ENCODE measurements around the gene TRIM2.

TRIM2 gene

DNA sequence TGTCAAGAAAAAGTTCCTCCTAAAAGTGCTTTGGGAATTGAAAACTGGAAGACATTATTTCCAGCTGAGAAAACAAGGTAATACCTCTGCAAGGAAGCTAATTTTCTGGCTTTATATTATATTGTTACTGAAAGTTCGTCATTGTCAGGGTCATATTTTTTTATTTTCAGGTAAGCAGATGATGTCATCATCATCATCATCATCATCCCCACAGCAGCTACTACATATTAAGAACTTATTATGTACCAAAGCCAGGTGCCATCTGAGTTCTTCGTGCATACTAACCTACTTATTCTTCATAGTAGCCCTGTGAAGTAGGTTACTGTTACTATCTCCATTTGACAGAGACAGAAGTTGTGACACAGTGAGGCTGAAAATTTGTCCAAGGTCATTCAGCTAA is 87.3 kb downstream of the TRIM2 start:
- no peak for DNase-seq
- Histone ChIP-seq H3K79me2 (ENCODE audit: control insufficient read depth, insufficient read depth, low read length, poor library complexity) (no peaks in the 10 kb centered on the region), H2AK5ac (ENCODE audit: low read length) (no peak overlapping the region), H3K18ac (ENCODE audit: low read length) (no peak overlapping the region), H4K12ac (ENCODE audit: low read depth, low read length) (no peak overlapping the region), H3K4ac (ENCODE audit: low read depth, low read length) (no peak overlapping the region), H3K27me3 (ENCODE audit: insufficient read depth, low read length) (no peaks in the 10 kb centered on the region), H3K4me1 (ENCODE audit: control insufficient read depth in 1 of 2, insufficient read depth in 2 of 2, low read length in 2 of 2) (peaks cover 2 to 3% of the 10 kb centered on the region in 2 experiments), H3K4me2 (ENCODE audit: low read length) (no peak overlapping the region), H2BK120ac (ENCODE audit: insufficient read depth, low read length, poor library complexity) (no peak overlapping the region), H2AFZ (ENCODE audit: insufficient read depth, low read length, poor library complexity) (no peak overlapping the region), H3K36me3 (ENCODE audit: control insufficient read depth in 1 of 2, insufficient read depth in 2 of 2, low read length in 2 of 2) (peaks cover 2 to 3% of the 10 kb centered on the region in 2 experiments), H2BK5ac (ENCODE audit: low read depth, low read length, poor library complexity) (no peak overlapping the region), H3K23ac (ENCODE audit: low read length) (no peak overlapping the region), H4K8ac (ENCODE audit: low read depth, low read length) (no peak overlapping the region), H3K27ac (ENCODE audit: low read depth, low read length) (no peak overlapping the region), H3K79me1 (ENCODE audit: low read length) (peaks cover 2% of the 10 kb centered on the region), H3K4me3 (ENCODE audit: low read depth, low read length) (no peak overlapping the region), H3K14ac (ENCODE audit: low read length) (no peak overlapping the region), H3K9ac (ENCODE audit: low read length) (no peak overlapping the region), H4K91ac (ENCODE audit: low read depth, low read length) (no peak overlapping the region), H3K9me3 (ENCODE audit: insufficient read depth, low read depth, low read length) (peaks cover 5% of the 10 kb centered on the region), H2BK12ac (ENCODE audit: low read length) (no peak overlapping the region)
- WGBS (ENCODE audit: extremely low coverage, insufficient coverage, insufficient read length) = no CpG with 5 or more reads among the region's 2 CpGs

DNA sequence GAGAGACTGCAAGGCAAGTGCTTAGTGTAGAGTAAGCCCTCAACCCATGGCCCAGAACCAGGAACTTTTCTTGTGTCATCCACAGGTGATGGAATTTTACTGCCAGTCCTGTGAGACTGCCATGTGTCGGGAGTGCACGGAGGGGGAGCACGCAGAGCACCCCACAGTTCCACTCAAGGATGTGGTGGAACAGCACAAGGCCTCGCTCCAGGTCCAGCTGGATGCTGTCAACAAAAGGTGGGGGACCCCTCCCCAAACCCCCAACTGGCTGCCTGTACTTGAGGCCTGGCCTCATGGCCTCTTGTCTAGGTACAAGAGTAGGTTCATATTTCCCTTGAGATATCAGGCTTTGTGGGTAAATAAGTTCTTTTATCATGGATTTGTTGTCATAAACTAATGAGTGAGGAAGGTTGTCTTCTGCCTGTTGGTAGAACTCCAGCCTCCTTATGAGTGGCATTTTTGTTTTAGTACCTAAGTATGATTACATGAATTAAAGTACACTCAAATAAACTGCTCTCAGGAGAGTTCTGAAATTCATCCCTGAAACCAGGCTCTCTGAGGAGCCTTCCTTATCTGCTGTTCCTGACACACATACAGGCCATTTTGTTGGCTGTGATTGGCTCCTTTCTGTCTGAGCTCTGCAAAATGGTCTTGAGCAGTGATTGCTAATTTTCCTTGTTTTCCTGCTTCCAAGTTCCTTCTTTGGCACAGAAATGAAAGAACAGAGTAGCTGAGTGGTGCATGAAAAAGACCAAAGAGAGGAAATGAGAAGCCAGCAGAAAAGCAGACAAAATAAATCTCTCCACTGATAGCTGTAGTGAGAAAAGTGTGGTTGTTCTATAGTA is 88.9 kb downstream of the TRIM2 start:
- Histone ChIP-seq H3K9me3 (ENCODE audit: insufficient read depth, low read depth, low read length) (peaks cover 5% of the 10 kb centered on the region), H3K4me1 (ENCODE audit: control insufficient read depth in 1 of 2, insufficient read depth in 2 of 2, low read length in 2 of 2) (peaks cover 2 to 3% of the 10 kb centered on the region in 2 experiments), H3K4ac (ENCODE audit: low read depth, low read length) (no peak overlapping the region), H3K4me2 (ENCODE audit: low read length) (no peak overlapping the region), H4K12ac (ENCODE audit: low read depth, low read length) (no peak overlapping the region), H4K91ac (ENCODE audit: low read depth, low read length) (no peak overlapping the region), H3K27ac (ENCODE audit: low read depth, low read length) (no peak overlapping the region), H3K36me3 (ENCODE audit: control insufficient read depth in 1 of 2, insufficient read depth in 2 of 2, low read length in 2 of 2) (peaks cover 2 to 3% of the 10 kb centered on the region in 2 experiments), H3K27me3 (ENCODE audit: insufficient read depth, low read length) (no peaks in the 10 kb centered on the region), H3K18ac (ENCODE audit: low read length) (no peak overlapping the region), H2AFZ (ENCODE audit: insufficient read depth, low read length, poor library complexity) (no peak overlapping the region), H3K79me1 (ENCODE audit: low read length) (peaks cover 2% of the 10 kb centered on the region), H3K14ac (ENCODE audit: low read length) (no peak overlapping the region), H2BK5ac (ENCODE audit: low read depth, low read length, poor library complexity) (no peak overlapping the region), H2BK12ac (ENCODE audit: low read length) (peak overlapping the region; percentile 83), H2BK120ac (ENCODE audit: insufficient read depth, low read length, poor library complexity) (no peak overlapping the region), H2AK5ac (ENCODE audit: low read length) (no peak overlapping the region), H3K23ac (ENCODE audit: low read length) (no peak overlapping the region), H3K4me3 (ENCODE audit: low read depth, low read length) (no peak overlapping the region), H3K79me2 (ENCODE audit: control insufficient read depth, insufficient read depth, low read length, poor library complexity) (no peaks in the 10 kb centered on the region), H3K9ac (ENCODE audit: low read length) (no peak overlapping the region), H4K8ac (ENCODE audit: low read depth, low read length) (peak overlapping the region; percentile 63)
- no CpG with 5 or more reads among the region's 4 CpGs for WGBS (ENCODE audit: extremely low coverage, insufficient coverage, insufficient read length)
- DNase-seq = no peak

DNA sequence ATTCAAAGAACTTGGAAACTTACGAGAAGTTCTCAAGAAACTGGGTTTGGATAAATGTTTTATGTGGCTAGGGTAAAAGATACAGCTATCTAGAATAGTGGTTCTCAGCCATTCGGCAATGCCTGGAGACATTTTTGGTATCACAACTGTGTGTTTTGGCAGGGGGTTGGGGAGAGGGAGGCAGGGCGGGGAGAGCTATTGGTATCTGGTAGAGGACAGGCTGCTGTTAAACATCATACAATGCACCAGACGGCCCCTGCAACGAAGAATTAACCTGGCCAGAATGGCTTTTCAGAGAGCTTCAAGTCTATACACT is 89.5 kb downstream of the TRIM2 start:
- Histone ChIP-seq H3K4me2 (ENCODE audit: low read length) (no peak overlapping the region), H3K79me2 (ENCODE audit: control insufficient read depth, insufficient read depth, low read length, poor library complexity) (no peaks in the 10 kb centered on the region), H3K27ac (ENCODE audit: low read depth, low read length) (no peak overlapping the region), H3K4me1 (ENCODE audit: control insufficient read depth in 1 of 2, insufficient read depth in 2 of 2, low read length in 2 of 2) (peaks cover 2 to 3% of the 10 kb centered on the region in 2 experiments), H2AK5ac (ENCODE audit: low read length) (no peak overlapping the region), H3K9me3 (ENCODE audit: insufficient read depth, low read depth, low read length) (peaks cover 5% of the 10 kb centered on the region), H2BK120ac (ENCODE audit: insufficient read depth, low read length, poor library complexity) (no peak overlapping the region), H4K12ac (ENCODE audit: low read depth, low read length) (no peak overlapping the region), H3K27me3 (ENCODE audit: insufficient read depth, low read length) (no peaks in the 10 kb centered on the region), H2AFZ (ENCODE audit: insufficient read depth, low read length, poor library complexity) (no peak overlapping the region), H3K23ac (ENCODE audit: low read length) (no peak overlapping the region), H3K18ac (ENCODE audit: low read length) (no peak overlapping the region), H4K8ac (ENCODE audit: low read depth, low read length) (no peak overlapping the region), H3K4me3 (ENCODE audit: low read depth, low read length) (no peak overlapping the region), H3K79me1 (ENCODE audit: low read length) (peaks cover 2% of the 10 kb centered on the region), H3K36me3 (ENCODE audit: control insufficient read depth in 1 of 2, insufficient read depth in 2 of 2, low read length in 2 of 2) (peaks cover 2 to 3% of the 10 kb centered on the region in 2 experiments), H3K4ac (ENCODE audit: low read depth, low read length) (no peak overlapping the region), H2BK5ac (ENCODE audit: low read depth, low read length, poor library complexity) (no peak overlapping the region), H3K9ac (ENCODE audit: low read length) (no peak overlapping the region), H2BK12ac (ENCODE audit: low read length) (no peak overlapping the region), H4K91ac (ENCODE audit: low read depth, low read length) (no peak overlapping the region), H3K14ac (ENCODE audit: low read length) (no peak overlapping the region)
- DNase-seq = no peak
- no CpG with 5 or more reads among the region's 5 CpGs for WGBS (ENCODE audit: extremely low coverage, insufficient coverage, insufficient read length)

DNA sequence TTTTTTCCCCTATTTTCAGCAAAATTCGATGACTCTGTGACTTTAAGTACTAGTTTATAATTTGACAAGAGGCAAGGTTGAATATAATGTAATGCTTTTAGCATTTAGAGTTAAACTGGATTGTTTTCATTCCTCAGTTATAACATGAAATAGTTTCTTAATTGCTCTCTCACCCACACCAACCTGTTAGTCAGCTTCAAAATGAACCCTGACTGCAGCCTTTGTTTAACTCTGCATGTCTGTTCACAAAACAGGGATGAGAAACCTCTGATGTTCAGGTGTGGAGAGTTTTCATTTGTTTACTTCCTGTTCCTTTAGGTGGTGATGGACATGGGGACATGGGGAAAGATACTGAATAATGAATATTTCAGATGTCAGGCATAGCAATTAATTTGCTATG is 90.4 kb downstream of the TRIM2 start:
- H3K14ac ChIP-seq (ENCODE audit: low read length) = no peak overlapping the region
- H3K4me1 ChIP-seq (ENCODE audit: control insufficient read depth in 1 of 2, insufficient read depth in 2 of 2, low read length in 2 of 2) = peaks cover 2 to 3% of the 10 kb centered on the region in 2 experiments
- no peak overlapping the region for H4K8ac ChIP-seq (ENCODE audit: low read depth, low read length)

More for the DNA sequence above, 90.4 kb downstream of the TRIM2 start:
- Histone ChIP-seq H3K9me3 (ENCODE audit: insufficient read depth, low read depth, low read length) (peaks cover 5% of the 10 kb centered on the region), H3K9ac (ENCODE audit: low read length) (no peak overlapping the region), H3K23ac (ENCODE audit: low read length) (no peak overlapping the region), H3K79me2 (ENCODE audit: control insufficient read depth, insufficient read depth, low read length, poor library complexity) (no peaks in the 10 kb centered on the region), H3K18ac (ENCODE audit: low read length) (no peak overlapping the region), H3K4me2 (ENCODE audit: low read length) (no peak overlapping the region), H4K91ac (ENCODE audit: low read depth, low read length) (no peak overlapping the region), H3K4ac (ENCODE audit: low read depth, low read length) (no peak overlapping the region), H2BK5ac (ENCODE audit: low read depth, low read length, poor library complexity) (no peak overlapping the region), H3K36me3 (ENCODE audit: control insufficient read depth in 1 of 2, insufficient read depth in 2 of 2, low read length in 2 of 2) (peaks cover 2 to 3% of the 10 kb centered on the region in 2 experiments), H4K12ac (ENCODE audit: low read depth, low read length) (no peak overlapping the region), H2BK12ac (ENCODE audit: low read length) (no peak overlapping the region), H2AFZ (ENCODE audit: insufficient read depth, low read length, poor library complexity) (no peak overlapping the region), H3K27ac (ENCODE audit: low read depth, low read length) (no peak overlapping the region), H3K79me1 (ENCODE audit: low read length) (peaks cover 2% of the 10 kb centered on the region), H3K4me3 (ENCODE audit: low read depth, low read length) (no peak overlapping the region), H3K27me3 (ENCODE audit: insufficient read depth, low read length) (no peaks in the 10 kb centered on the region), H2AK5ac (ENCODE audit: low read length) (no peak overlapping the region), H2BK120ac (ENCODE audit: insufficient read depth, low read length, poor library complexity) (no peak overlapping the region)
- DNase-seq = peak; percentile 27 to 84
- no CpG with 5 or more reads among the region's 1 CpG for WGBS (ENCODE audit: extremely low coverage, insufficient coverage, insufficient read length)

All from trophoblast cell (in vitro differentiated cells and primary cell).